Colonic mucosa (tissue), 4 donors: Measurements from ENCODE around the gene STYX. TPM values are rescaled to one million over a fixed set of nuclear protein-coding genes. Genes with fewer than 3 reads are reported as not detected.

Source experiments
- DNase-seq: peaks from one replicate; pipeline ENCODE4 v3.0.0-alpha.2; 2020
- H3K27ac ChIP-seq: fragments of 200-600 bp; one replicate; pipeline ENCODE4 v1.8.0; 2021
- H3K27me3 ChIP-seq: fragments of 200-600 bp; one replicate; pipeline ENCODE4 v1.8.0; 2021
- H3K36me3 ChIP-seq: fragments of 200-600 bp; one replicate; pipeline ENCODE4 v1.8.0; 2021
- H3K4me1 ChIP-seq: fragments of 200-600 bp; one replicate; pipeline ENCODE4 v1.8.0; 2021; ENCODE audit warnings: mild to moderate bottlenecking
- H3K4me3 ChIP-seq: fragments of 200-600 bp; one replicate; pipeline ENCODE4 v1.8.0; 2021
- H3K9ac ChIP-seq, 2 donors: one replicate each; pipeline ENCODE4 v1.7.0; 2013; ENCODE audit warnings: control low read depth in 2 of 2, low read depth in 2 of 2, low read length in 2 of 2
- H3K9me3 ChIP-seq: fragments of 200-600 bp; one replicate; pipeline ENCODE4 v1.8.0; 2021
- CTCF ChIP-seq: fragments of 200-600 bp; IDR thresholded peaks from one replicate; pipeline ENCODE4 v1.8.0; 2022; ENCODE audit warnings: antibody characterized with exemption, mild to moderate bottlenecking
- intact Hi-C: fragments of 100-400 bp; cut with DNase I; formaldehyde crosslinking; loops from one replicate; pipeline ENCODE4 v1.14.1; 2022
- total RNA-seq, 2 donors: library from RNA; stranded (reverse); fragmentation: NEBNext Ultra II Directional in 1 of 2; extraction: Animal tissue kit (Norgen Biotek cat#: 25700) in 1 of 2; gene quantifications; one replicate each; pipeline ENCODE4 v1.2.1, GENCODE V29; 2021
- donor health status: healthy.
- donor health status: DM: no; HTN: no; CAD: no.
- donor health status: DM: no; HTN: no; CAD: no.

The STYX gene
- total RNA-seq, 2 donors from 2014 or later = 7.4 to 11.2 TPM

DNA sequence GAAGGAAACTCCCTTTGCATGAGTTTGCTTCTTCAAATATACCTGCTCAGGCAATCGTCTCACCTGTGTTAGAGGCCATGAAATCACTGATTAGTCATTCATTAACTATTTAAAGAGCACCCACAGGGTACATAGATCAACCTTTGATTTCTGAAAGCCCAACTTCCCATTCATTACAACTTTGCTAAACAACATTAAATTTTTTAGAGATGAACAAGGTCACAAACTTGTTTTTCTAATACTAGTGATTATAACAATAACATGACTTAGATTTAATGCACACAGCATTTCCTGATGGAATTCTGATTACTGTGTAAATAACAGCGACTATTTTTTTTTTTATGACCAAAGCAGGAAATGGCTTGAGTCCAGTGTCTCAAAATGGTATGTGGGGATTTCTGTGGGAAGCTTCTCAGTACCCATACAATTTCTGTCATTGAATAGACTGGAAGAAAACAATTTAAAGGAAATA is 29.2 kb upstream of the STYX start:
- DNase-seq = no peak
- H3K4me3 ChIP-seq = no peak overlapping the region
- no peak overlapping the region for H3K9ac ChIP-seq
- no peaks in the 10 kb centered on the region for H3K27me3 ChIP-seq
- no peaks in the 10 kb centered on the region for H3K9me3 ChIP-seq
- H3K36me3 ChIP-seq = no peaks in the 10 kb centered on the region
- TF ChIP-seq CTCF = no peak
- H3K4me1 ChIP-seq = no peaks in the 10 kb centered on the region
- intact Hi-C loops = no loop called here
- H3K27ac ChIP-seq = peak overlapping the region; percentile 56

- intact Hi-C loops = no loop called here
- H3K27ac ChIP-seq = peak overlapping the region; percentile 56
- no peak for DNase-seq
- H3K4me3 ChIP-seq = no peak overlapping the region
- no peak for TF ChIP-seq CTCF
- no peaks in the 10 kb centered on the region for H3K4me1 ChIP-seq
- H3K36me3 ChIP-seq = no peaks in the 10 kb centered on the region
- H3K9me3 ChIP-seq = no peaks in the 10 kb centered on the region
- no peaks in the 10 kb centered on the region for H3K27me3 ChIP-seq
- H3K9ac ChIP-seq = no peak overlapping the region
These were observed 28.7 kb upstream of the STYX start for GRCh38 chr14:52701223-52701622.

- intact Hi-C loops = no loop called here
- H3K9ac ChIP-seq = no peak overlapping the region
- TF ChIP-seq CTCF = no peak
- H3K27me3 ChIP-seq = no peaks in the 10 kb centered on the region
- peak; percentile 64 for DNase-seq
- H3K36me3 ChIP-seq = no peaks in the 10 kb centered on the region
- H3K9me3 ChIP-seq = no peaks in the 10 kb centered on the region
- no peak overlapping the region for H3K4me3 ChIP-seq
- H3K4me1 ChIP-seq = no peaks in the 10 kb centered on the region
- peak overlapping the region; percentile 26 for H3K27ac ChIP-seq
These were observed 26.7 kb upstream of the STYX start for GRCh38 chr14:52703225-52703624.

GRCh38 chr14:52703664-52704063 is 26.3 kb upstream of the STYX start:
- no peak for TF ChIP-seq CTCF

DNA sequence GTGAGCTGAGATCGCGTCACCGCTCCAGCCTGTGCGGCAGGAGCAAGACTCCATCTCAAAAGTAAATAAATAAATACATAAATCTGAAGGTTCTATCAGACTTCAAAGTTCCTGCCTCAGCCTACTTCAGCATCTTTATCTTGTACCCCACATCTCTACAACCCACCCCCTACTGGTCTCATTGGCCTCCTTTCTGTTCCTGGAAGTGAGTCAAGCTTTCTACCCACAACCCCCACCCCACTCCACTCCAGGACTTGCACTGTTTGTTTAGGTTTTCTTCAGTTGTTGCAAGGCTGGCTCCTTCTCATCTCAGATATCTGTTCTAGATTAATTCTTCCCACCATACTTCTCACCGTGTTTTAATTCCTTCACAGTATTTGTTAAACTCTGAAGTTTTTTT is 23.7 kb upstream of the STYX start:
- H3K36me3 ChIP-seq = peaks cover 5% of the 10 kb centered on the region
- intact Hi-C loops = no loop called here
- DNase-seq = no peak
- no peak for TF ChIP-seq CTCF
- peak overlapping the region in 1 of 2 donors; percentile 87 for H3K9ac ChIP-seq
- H3K27me3 ChIP-seq = no peaks in the 10 kb centered on the region
- no peaks in the 10 kb centered on the region for H3K9me3 ChIP-seq
- H3K4me1 ChIP-seq = no peaks in the 10 kb centered on the region
- peak overlapping the region; percentile 70 for H3K4me3 ChIP-seq
- peak overlapping the region; percentile 79 for H3K27ac ChIP-seq

More at GRCh38 chr14:52703664-52704063, 26.3 kb upstream of the STYX start:
- intact Hi-C loops = no loop called here
- Histone ChIP-seq H3K9me3 (no peaks in the 10 kb centered on the region), H3K36me3 (peaks cover under 1% of the 10 kb centered on the region), H3K27ac (peak overlapping the region; percentile 26), H3K27me3 (no peaks in the 10 kb centered on the region), H3K9ac (no peak overlapping the region), H3K4me1 (no peaks in the 10 kb centered on the region), H3K4me3 (no peak overlapping the region)
- no peak for DNase-seq
